Measurements from ENCODE around the gene NPHP4. TPM values are rescaled to one million over a fixed set of nuclear protein-coding genes. Genes with fewer than 3 reads are reported as not detected.

Gene NPHP4
- total and polyA plus RNA-seq, 2 donors (not counting 3 experiments of a cell fraction or from before 2014, with no cell fraction given): 4.4 to 11.7 TPM

DNA sequence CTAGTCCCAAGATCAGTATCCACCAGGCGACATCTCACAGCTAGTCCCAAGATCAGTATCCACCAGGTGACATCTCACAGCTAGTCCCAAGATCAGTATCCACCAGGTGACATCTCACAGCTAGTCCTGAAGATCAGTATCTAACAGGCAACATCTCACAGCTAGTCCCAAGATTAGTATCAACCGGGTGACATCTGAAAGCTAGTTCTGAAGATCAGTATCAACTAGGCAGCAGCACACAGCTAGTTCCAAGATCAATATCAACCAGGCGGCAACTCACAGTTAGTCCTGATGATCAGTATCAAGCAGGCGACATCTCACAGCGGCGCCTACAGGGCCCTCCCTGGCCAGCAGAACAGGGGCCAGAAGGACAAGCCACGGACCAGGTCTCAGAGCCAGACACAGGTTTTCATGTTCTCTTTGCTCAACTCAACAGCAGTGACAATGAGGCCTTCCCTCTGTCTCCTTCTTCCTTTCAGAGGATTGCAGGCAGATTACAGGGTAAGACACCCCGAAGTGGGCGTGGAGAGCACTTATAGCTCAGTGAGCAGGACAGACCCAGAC lies 32.5 kb downstream of the NPHP4 start:
- dilution Hi-C loops (cut with MboI; ENCODE audit: extremely low pct_ligation_motif_present, low sequenced_read_pairs) (no loop called here), intact Hi-C loops (cut with micrococcal nuclease) (no loop called here)
- TF ChIP-seq POLR2A (IDR thresholded peaks at IDR 0.05; ENCODE audit: low read depth, low read length): no peak
- TF ChIP-seq, protein P1, sequence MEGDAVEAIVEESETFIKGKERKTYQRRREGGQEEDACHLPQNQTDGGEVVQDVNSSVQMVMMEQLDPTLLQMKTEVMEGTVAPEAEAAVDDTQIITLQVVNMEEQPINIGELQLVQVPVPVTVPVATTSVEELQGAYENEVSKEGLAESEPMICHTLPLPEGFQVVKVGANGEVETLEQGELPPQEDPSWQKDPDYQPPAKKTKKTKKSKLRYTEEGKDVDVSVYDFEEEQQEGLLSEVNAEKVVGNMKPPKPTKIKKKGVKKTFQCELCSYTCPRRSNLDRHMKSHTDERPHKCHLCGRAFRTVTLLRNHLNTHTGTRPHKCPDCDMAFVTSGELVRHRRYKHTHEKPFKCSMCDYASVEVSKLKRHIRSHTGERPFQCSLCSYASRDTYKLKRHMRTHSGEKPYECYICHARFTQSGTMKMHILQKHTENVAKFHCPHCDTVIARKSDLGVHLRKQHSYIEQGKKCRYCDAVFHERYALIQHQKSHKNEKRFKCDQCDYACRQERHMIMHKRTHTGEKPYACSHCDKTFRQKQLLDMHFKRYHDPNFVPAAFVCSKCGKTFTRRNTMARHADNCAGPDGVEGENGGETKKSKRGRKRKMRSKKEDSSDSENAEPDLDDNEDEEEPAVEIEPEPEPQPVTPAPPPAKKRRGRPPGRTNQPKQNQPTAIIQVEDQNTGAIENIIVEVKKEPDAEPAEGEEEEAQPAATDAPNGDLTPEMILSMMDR (IDR thresholded peaks at IDR 0.05; ENCODE audit: extremely low read depth in 1 of 2, insufficient read depth in 1 of 2, low read depth in 1 of 2, low read length in 2 of 2): no peak
- no peak for TF ChIP-seq EZH2 (IDR thresholded peaks at IDR 0.05; ENCODE audit: borderline replicate concordance, low read depth, low read length, severe bottlenecking)
- no peak for TF ChIP-seq GATA2 (IDR thresholded peaks at IDR 0.05; ENCODE audit: insufficient read depth, insufficient read length, low read depth, low read length)
- no peak for TF ChIP-seq FOS (IDR thresholded peaks at IDR 0.05; ENCODE audit: borderline replicate concordance, insufficient read depth, low read length)
- Histone ChIP-seq H3K4me2 (ENCODE audit: insufficient read depth, low read length) (no peak overlapping the region), H3K4me1 (ENCODE audit: control insufficient read depth, extremely low read depth, insufficient read depth, low read length) (no peaks in the 10 kb centered on the region), H3K27ac (ENCODE audit: insufficient read depth, low read depth, low read length) (no peak overlapping the region), H3K79me2 (ENCODE audit: control insufficient read depth, insufficient read depth, low read length) (no peaks in the 10 kb centered on the region), H4K20me1 (replicated peaks; ENCODE audit: control insufficient read depth, extremely low read depth, insufficient read depth, low read length) (no peaks in the 10 kb centered on the region), H3K9me3 (replicated peaks; ENCODE audit: control insufficient read depth, insufficient read depth, low read length) (no peaks in the 10 kb centered on the region), H3K9ac (replicated peaks; ENCODE audit: extremely low read depth, insufficient read depth, low read length) (no peak overlapping the region), H3K27me3 (ENCODE audit: control insufficient read depth in 2 of 2, insufficient read depth in 2 of 2, low read length in 2 of 2) (no peaks in the 10 kb centered on the region), H3K36me3 (ENCODE audit: control insufficient read depth in 2 of 2, extremely low read depth in 1 of 2, insufficient read depth in 2 of 2, low read length in 2 of 2) (no peaks in the 10 kb centered on the region), H3K4me3 (replicated peaks in 1 of 3; ENCODE audit: insufficient read depth in 1 of 3, low read depth in 1 of 3, low read length in 3 of 3) (no peak overlapping the region), H2AFZ (ENCODE audit: low read depth, low read length) (no peak overlapping the region), H3K9me1 (replicated peaks; ENCODE audit: control insufficient read depth, extremely low read depth, insufficient read depth, low read length) (no peaks in the 10 kb centered on the region)
- DNase-seq (ENCODE audit: low read depth, low spot score) (no peak), FAIRE-seq (no peak)
- ChIA-PET POLR2A (no interaction called here), CTCF (no interaction called here)
- BruUV-seq (replicated peaks): no TSS peak

DNA sequence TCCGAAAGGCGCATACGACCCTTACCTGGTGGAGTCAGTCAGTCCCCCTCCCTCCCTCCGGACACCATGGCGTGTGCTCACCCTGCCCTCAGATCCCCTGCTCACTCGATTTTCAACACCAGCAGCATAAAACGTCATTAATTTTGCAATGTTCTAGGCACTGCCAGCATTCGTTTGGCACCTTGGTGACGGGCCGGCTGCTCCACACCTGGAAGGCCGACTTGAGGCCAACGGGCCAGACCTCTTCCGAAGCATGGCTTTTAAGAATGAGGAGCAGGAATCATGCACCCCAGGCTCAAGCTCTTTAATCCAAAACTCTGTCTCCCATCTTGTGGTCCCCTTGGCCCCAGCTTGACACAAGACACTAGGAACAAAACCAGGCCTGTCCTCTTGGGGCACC lies 33.1 kb downstream of the NPHP4 start:
- no TSS peak for BruUV-seq (replicated peaks)
- no peaks in the 10 kb centered on the region for H4K20me1 ChIP-seq (replicated peaks; ENCODE audit: control insufficient read depth, extremely low read depth, insufficient read depth, low read length)
- FAIRE-seq (no peak), DNase-seq (ENCODE audit: low read depth, low spot score) (no peak)
- H3K9me1 ChIP-seq (replicated peaks; ENCODE audit: control insufficient read depth, extremely low read depth, insufficient read depth, low read length): no peaks in the 10 kb centered on the region
- H3K9me3 ChIP-seq (replicated peaks; ENCODE audit: control insufficient read depth, insufficient read depth, low read length): no peaks in the 10 kb centered on the region
- H3K36me3 ChIP-seq (ENCODE audit: control insufficient read depth in 2 of 2, extremely low read depth in 1 of 2, insufficient read depth in 2 of 2, low read length in 2 of 2): no peaks in the 10 kb centered on the region
- intact Hi-C loops (cut with micrococcal nuclease): no loop called here
- dilution Hi-C loops (cut with MboI; ENCODE audit: extremely low pct_ligation_motif_present, low sequenced_read_pairs): no loop called here
- no peaks in the 10 kb centered on the region for H3K27me3 ChIP-seq (ENCODE audit: control insufficient read depth in 2 of 2, insufficient read depth in 2 of 2, low read length in 2 of 2)
- H2AFZ ChIP-seq (ENCODE audit: low read depth, low read length): no peak overlapping the region
- H3K4me2 ChIP-seq (ENCODE audit: insufficient read depth, low read length): no peak overlapping the region
- H3K4me3 ChIP-seq (replicated peaks in 1 of 3; ENCODE audit: insufficient read depth in 1 of 3, low read depth in 1 of 3, low read length in 3 of 3): no peak overlapping the region
- no peaks in the 10 kb centered on the region for H3K79me2 ChIP-seq (ENCODE audit: control insufficient read depth, insufficient read depth, low read length)
- H3K4me1 ChIP-seq (ENCODE audit: control insufficient read depth, extremely low read depth, insufficient read depth, low read length): no peaks in the 10 kb centered on the region
- ChIA-PET POLR2A (no interaction called here), CTCF (no interaction called here)
- no peak overlapping the region for H3K9ac ChIP-seq (replicated peaks; ENCODE audit: extremely low read depth, insufficient read depth, low read length)
- H3K27ac ChIP-seq (ENCODE audit: insufficient read depth, low read depth, low read length): no peak overlapping the region
- TF ChIP-seq POLR2A (IDR thresholded peaks at IDR 0.05; ENCODE audit: low read depth, low read length) (no peak), MYC (IDR thresholded peaks at IDR 0.05; ENCODE audit: low read depth, low read length) (no peak), EZH2 (IDR thresholded peaks at IDR 0.05; ENCODE audit: borderline replicate concordance, low read depth, low read length, severe bottlenecking) (no peak), POLR2AphosphoS5 (IDR thresholded peaks at IDR 0.05; ENCODE audit: insufficient read depth, low read depth, low read length) (no peak), FOS (IDR thresholded peaks at IDR 0.05; ENCODE audit: borderline replicate concordance, insufficient read depth, low read length) (no peak)
- TF ChIP-seq, protein P2, sequence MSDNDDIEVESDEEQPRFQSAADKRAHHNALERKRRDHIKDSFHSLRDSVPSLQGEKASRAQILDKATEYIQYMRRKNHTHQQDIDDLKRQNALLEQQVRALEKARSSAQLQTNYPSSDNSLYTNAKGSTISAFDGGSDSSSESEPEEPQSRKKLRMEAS (IDR thresholded peaks at IDR 0.05; ENCODE audit: insufficient read depth, insufficient read length): no peak

All from endothelial cell of umbilical vein (primary cell).